Trophoblast cell (in vitro differentiated cells and primary cell): ENCODE results near the gene BAZ1B.
"Not testable (repeated sequence)": the region's sequence is repeated elsewhere in the genome, so short reads cannot be mapped to it uniquely, and the experiment has no call there.

ENCODE experiments used
- DNase-seq, 2 donors: peaks; one replicate each; pipeline ENCODE4 v3.0.0-alpha.2; 2016
- H2AFZ ChIP-seq: 2 replicates; pipeline ENCODE4 v1.6.1; 2013; ENCODE audit warnings: low read length, moderate library complexity, mild to moderate bottlenecking; ENCODE audit not compliant: insufficient read depth, poor library complexity
- H2AK5ac ChIP-seq: 2 replicates; pipeline ENCODE4 v1.6.1; 2013; ENCODE audit warnings: mild to moderate bottlenecking, low read length
- H2BK120ac ChIP-seq: 2 replicates; pipeline ENCODE4 v1.6.1; 2013; ENCODE audit warnings: low read length, mild to moderate bottlenecking, moderate library complexity; ENCODE audit not compliant: insufficient read depth, poor library complexity
- H2BK12ac ChIP-seq: 2 replicates; pipeline ENCODE4 v1.6.1; 2013; ENCODE audit warnings: mild to moderate bottlenecking, low read length, moderate library complexity
- H2BK5ac ChIP-seq: 2 replicates; pipeline ENCODE4 v1.6.1; 2013; ENCODE audit warnings: low read length, low read depth, moderate library complexity, mild to moderate bottlenecking; ENCODE audit not compliant: poor library complexity
- H3K14ac ChIP-seq: 2 replicates; pipeline ENCODE4 v1.6.1; 2013; ENCODE audit warnings: mild to moderate bottlenecking, low read length
- H3K18ac ChIP-seq: 2 replicates; pipeline ENCODE4 v1.6.1; 2013; ENCODE audit warnings: mild to moderate bottlenecking, low read length
- H3K23ac ChIP-seq: 2 replicates; pipeline ENCODE4 v1.6.1; 2013; ENCODE audit warnings: low read length
- H3K27ac ChIP-seq: 2 replicates; pipeline ENCODE4 v1.5.1; 2013; ENCODE audit warnings: low read depth, mild to moderate bottlenecking, inconsistent platforms, low read length, moderate library complexity
- H3K27me3 ChIP-seq: 2 replicates; pipeline ENCODE4 v1.6.1; 2013; ENCODE audit warnings: inconsistent platforms, mild to moderate bottlenecking, low read length, moderate library complexity; ENCODE audit not compliant: insufficient read depth
- H3K36me3 ChIP-seq, 2 experiments: 1 replicate in 1 of 2; 2 replicates in 1 of 2; pipeline ENCODE4 v1.6.1; 2013; ENCODE audit warnings: low read length in 2 of 2, mild to moderate bottlenecking in 2 of 2, moderate library complexity in 1 of 2; ENCODE audit not compliant: insufficient read depth in 2 of 2, control insufficient read depth in 1 of 2
- H3K4ac ChIP-seq: 2 replicates; pipeline ENCODE4 v1.6.1; 2013; ENCODE audit warnings: low read depth, mild to moderate bottlenecking, low read length, moderate library complexity
- H3K4me1 ChIP-seq, 2 experiments: 1 replicate in 1 of 2; 2 replicates in 1 of 2; pipeline ENCODE4 v1.6.1; 2013; ENCODE audit warnings: low read length in 2 of 2, mild to moderate bottlenecking in 2 of 2, moderate library complexity in 1 of 2; ENCODE audit not compliant: insufficient read depth in 2 of 2, control insufficient read depth in 1 of 2
- H3K4me2 ChIP-seq: 2 replicates; pipeline ENCODE4 v1.6.1; 2013; ENCODE audit warnings: inconsistent platforms, mild to moderate bottlenecking, low read length, moderate library complexity
- H3K4me3 ChIP-seq: 2 replicates; pipeline ENCODE4 v1.5.1; 2013; ENCODE audit warnings: mild to moderate bottlenecking, low read depth, low read length, inconsistent platforms
- H3K79me1 ChIP-seq: one replicate; pipeline ENCODE4 v1.6.1; 2013; ENCODE audit warnings: low read length
- H3K79me2 ChIP-seq: 2 replicates; pipeline ENCODE4 v1.6.1; 2013; ENCODE audit warnings: low read length, mild to moderate bottlenecking; ENCODE audit not compliant: control insufficient read depth, insufficient read depth, poor library complexity
- H3K9ac ChIP-seq: 2 replicates; pipeline ENCODE4 v1.6.1; 2013; ENCODE audit warnings: mild to moderate bottlenecking, low read length
- H3K9me3 ChIP-seq: 2 replicates; pipeline ENCODE4 v1.6.1; 2013; ENCODE audit warnings: low read depth, mild to moderate bottlenecking, control low read depth, inconsistent platforms, low read length; ENCODE audit not compliant: insufficient read depth
- H4K12ac ChIP-seq: 2 replicates; pipeline ENCODE4 v1.6.1; 2013; ENCODE audit warnings: low read depth, mild to moderate bottlenecking, low read length, moderate library complexity
- H4K8ac ChIP-seq: 2 replicates; pipeline ENCODE4 v1.6.1; 2013; ENCODE audit warnings: low read depth, mild to moderate bottlenecking, low read length, moderate library complexity
- H4K91ac ChIP-seq: one replicate; pipeline ENCODE4 v1.6.1; 2013; ENCODE audit warnings: low read depth, mild to moderate bottlenecking, low read length, moderate library complexity
- WGBS: extraction: QIAGEN DNeasy Blood & Tissue Kit; methylation state at CpG from one replicate; pipeline ENCODE4 v1.1.7; 2013; ENCODE audit warnings: missing lambda C conversion rate; ENCODE audit not compliant: insufficient read length, insufficient coverage; ENCODE audit errors: extremely low coverage; 5-methylcytosine and 5-hydroxymethylcytosine counted together

The BAZ1B gene

GRCh38 chr7:73544678-73545077 is 22.6 kb upstream of the BAZ1B start:
- Histone ChIP-seq H3K18ac (no peak overlapping the region), H4K12ac (no peak overlapping the region), H4K91ac (no peak overlapping the region), H3K4ac (no peak overlapping the region), H3K27ac (no peak overlapping the region), H4K8ac (no peak overlapping the region), H3K23ac (no peak overlapping the region), H3K4me1 (no peaks in the 10 kb centered on the region), H3K4me3 (no peak overlapping the region), H2BK120ac (no peak overlapping the region), H3K9ac (no peak overlapping the region), H3K79me2 (no peaks in the 10 kb centered on the region), H2AK5ac (no peak overlapping the region), H2BK12ac (no peak overlapping the region), H3K9me3 (no peaks in the 10 kb centered on the region), H3K4me2 (no peak overlapping the region), H3K79me1 (no peaks in the 10 kb centered on the region), H3K36me3 (peaks cover 21 to 25% of the 10 kb centered on the region in 2 experiments), H3K14ac (no peak overlapping the region), H3K27me3 (no peaks in the 10 kb centered on the region), H2AFZ (no peak overlapping the region), H2BK5ac (no peak overlapping the region)
- no CpG with 5 or more reads among the region's 2 CpGs for WGBS
- DNase-seq = no peak

GRCh38 chr7:73541722-73542121 is 19.6 kb upstream of the BAZ1B start:
- Histone ChIP-seq H3K9ac (no peak overlapping the region), H4K8ac (no peak overlapping the region), H3K4ac (no peak overlapping the region), H4K91ac (no peak overlapping the region), H3K23ac (no peak overlapping the region), H3K18ac (no peak overlapping the region), H3K79me2 (no peaks in the 10 kb centered on the region), H3K14ac (no peak overlapping the region), H4K12ac (no peak overlapping the region), H2AFZ (no peak overlapping the region), H3K79me1 (no peaks in the 10 kb centered on the region), H3K4me2 (no peak overlapping the region), H3K4me3 (no peak overlapping the region), H3K27me3 (no peaks in the 10 kb centered on the region), H2BK5ac (no peak overlapping the region), H2AK5ac (no peak overlapping the region), H3K27ac (no peak overlapping the region), H3K4me1 (peaks cover 0 to 6% of the 10 kb centered on the region in 2 experiments), H3K36me3 (peaks cover 35 to 37% of the 10 kb centered on the region in 2 experiments), H3K9me3 (no peaks in the 10 kb centered on the region), H2BK120ac (no peak overlapping the region), H2BK12ac (no peak overlapping the region)
- WGBS = no CpG with 5 or more reads among the region's 10 CpGs
- DNase-seq = no peak

DNA sequence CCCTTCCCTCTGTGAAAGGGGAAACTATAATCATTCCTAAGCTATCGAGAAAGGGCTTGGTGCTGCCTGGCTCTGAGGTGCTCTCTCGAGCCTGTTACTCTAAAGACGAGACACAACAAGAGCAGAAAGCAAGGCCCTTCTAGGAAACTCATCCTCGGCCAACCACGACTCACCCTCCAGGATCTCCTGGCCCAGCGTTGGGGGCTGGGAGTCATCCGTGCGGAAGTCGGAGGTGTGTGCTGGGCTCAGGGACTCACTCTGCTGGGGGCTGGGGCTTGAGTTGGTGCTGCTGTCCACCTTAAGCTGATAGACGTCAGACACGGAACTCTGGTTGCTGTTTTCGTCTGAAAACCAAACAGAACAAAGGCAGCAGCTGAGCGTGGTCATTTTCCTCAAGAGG is 17.6 kb upstream of the BAZ1B start:
- no peak overlapping the region for H3K4me3 ChIP-seq

GRCh38 chr7:73538510-73538909 is 16.4 kb upstream of the BAZ1B start:
- not testable (repeated sequence) for H2AFZ ChIP-seq, DNase-seq, H3K4me1 ChIP-seq, H2BK120ac ChIP-seq, H3K9ac ChIP-seq, H2AK5ac ChIP-seq, H3K4ac ChIP-seq, H4K8ac ChIP-seq, H3K4me2 ChIP-seq, H3K27me3 ChIP-seq, H4K12ac ChIP-seq, H3K27ac ChIP-seq, H3K79me1 ChIP-seq, H3K9me3 ChIP-seq, H3K79me2 ChIP-seq, H3K23ac ChIP-seq, H2BK12ac ChIP-seq, H2BK5ac ChIP-seq, H4K91ac ChIP-seq, H3K14ac ChIP-seq, H3K18ac ChIP-seq, H3K4me3 ChIP-seq
- peaks cover 39 to 45% of the 10 kb centered on the region in 2 experiments for H3K36me3 ChIP-seq
- WGBS = no CpG with 5 or more reads among the region's 2 CpGs

More for the DNA sequence above, 17.6 kb upstream of the BAZ1B start:
- Histone ChIP-seq H3K18ac (no peak overlapping the region), H4K12ac (no peak overlapping the region), H3K79me2 (no peaks in the 10 kb centered on the region), H4K91ac (no peak overlapping the region), H2BK120ac (no peak overlapping the region), H3K4me2 (no peak overlapping the region), H3K36me3 (peaks cover 39 to 45% of the 10 kb centered on the region in 2 experiments), H3K27ac (no peak overlapping the region), H3K9ac (no peak overlapping the region), H2BK5ac (no peak overlapping the region), H2AFZ (no peak overlapping the region), H2AK5ac (no peak overlapping the region), H2BK12ac (no peak overlapping the region), H3K27me3 (no peaks in the 10 kb centered on the region), H3K4me1 (peaks cover 0 to 10% of the 10 kb centered on the region in 2 experiments), H3K14ac (no peak overlapping the region), H3K79me1 (no peaks in the 10 kb centered on the region), H3K4ac (no peak overlapping the region), H4K8ac (no peak overlapping the region), H3K23ac (no peak overlapping the region), H3K9me3 (no peaks in the 10 kb centered on the region)
- DNase-seq = no peak
- no CpG with 5 or more reads among the region's 13 CpGs for WGBS
